GM19025 (cell line): Measurements from ENCODE around the gene HIPK2.

Experiments
- ATAC-seq: cut with Tn5 transposase; IDR thresholded peaks from one replicate; pipeline ENCODE4 v1.9.1; 2021; ENCODE audit warnings: mild to moderate bottlenecking, low read depth, moderate library complexity; ENCODE audit not compliant: unreplicated experiment

HIPK2 gene

GRCh38 chr7:139718141-139718540 lies 59.7 kb downstream of the HIPK2 start:
- ATAC-seq: no peak

- no peak for ATAC-seq
These were observed 61.4 kb downstream of the HIPK2 start for GRCh38 chr7:139716156-139716942.

GRCh38 chr7:139715194-139715815 lies 62.5 kb downstream of the HIPK2 start:
- ATAC-seq: no peak

- peak; percentile 96 for ATAC-seq
These were observed 63.5 kb downstream of the HIPK2 start for GRCh38 chr7:139714163-139714901.

- no peak for ATAC-seq
These were observed 64.2 kb downstream of the HIPK2 start for GRCh38 chr7:139713526-139714162.

- ATAC-seq: no peak
These were observed 64.7 kb downstream of the HIPK2 start for GRCh38 chr7:139713061-139713460.

GRCh38 chr7:139711991-139712743 lies 65.6 kb downstream of the HIPK2 start:
- ATAC-seq: no peak

- no peak for ATAC-seq
These were observed 67.8 kb downstream of the HIPK2 start for GRCh38 chr7:139710036-139710435.

- ATAC-seq: no peak
These were observed 68.3 kb downstream of the HIPK2 start for GRCh38 chr7:139709485-139709884.

- ATAC-seq: peak; percentile 78
These were observed 69.3 kb downstream of the HIPK2 start for GRCh38 chr7:139708541-139708940.

GRCh38 chr7:139706837-139707236 lies 71.0 kb downstream of the HIPK2 start:
- no peak for ATAC-seq

- no peak for ATAC-seq
These were observed 73.4 kb downstream of the HIPK2 start for GRCh38 chr7:139704308-139704879.

GRCh38 chr7:139703487-139704307 lies 74.1 kb downstream of the HIPK2 start:
- ATAC-seq: no peak

- peak; percentile 73 for ATAC-seq
These were observed 74.8 kb downstream of the HIPK2 start for GRCh38 chr7:139702811-139703486.

- ATAC-seq: no peak
These were observed 75.5 kb downstream of the HIPK2 start for GRCh38 chr7:139702313-139702731.

GRCh38 chr7:139701908-139702307 lies 75.9 kb downstream of the HIPK2 start:
- ATAC-seq: no peak

- no peak for ATAC-seq
These were observed 77.1 kb downstream of the HIPK2 start for GRCh38 chr7:139700505-139701235.
